NCI-H146 (cell line): ENCODE measurements around the gene MRPL10.
"Not testable (repeated sequence)": the region's sequence is repeated elsewhere in the genome, so short reads cannot be mapped to it uniquely, and the experiment has no call there.

Experiments
- DNase-seq: peaks from one replicate; lab custom pipeline; 2025; lab: John Stamatoyannopoulos, UW

The MRPL10 gene

GRCh38 chr17:47789611-47790561 is 41.5 kb downstream of the MRPL10 start:
- DNase-seq, result peak; percentile 82

GRCh38 chr17:47785538-47786123 is 45.7 kb downstream of the MRPL10 start:
- DNase-seq, result no peak

- peak; percentile 12 for DNase-seq
Observed at GRCh38 chr17:47781397-47781796, 49.9 kb downstream of the MRPL10 start.

- DNase-seq, result no peak
Observed at GRCh38 chr17:47778184-47778635, 53.1 kb downstream of the MRPL10 start.

- DNase-seq, result peak; percentile 48
Observed at GRCh38 chr17:47776330-47777197, 54.8 kb downstream of the MRPL10 start.

GRCh38 chr17:47774987-47775580 is 56.3 kb downstream of the MRPL10 start:
- DNase-seq, result no peak

- DNase-seq, result no peak
Observed at GRCh38 chr17:47774331-47774730, 57.0 kb downstream of the MRPL10 start.

- DNase-seq, result not testable (repeated sequence)
Observed at GRCh38 chr17:47773649-47774048, 57.7 kb downstream of the MRPL10 start.
